ENCODE results near the gene NEIL3.

DNA sequence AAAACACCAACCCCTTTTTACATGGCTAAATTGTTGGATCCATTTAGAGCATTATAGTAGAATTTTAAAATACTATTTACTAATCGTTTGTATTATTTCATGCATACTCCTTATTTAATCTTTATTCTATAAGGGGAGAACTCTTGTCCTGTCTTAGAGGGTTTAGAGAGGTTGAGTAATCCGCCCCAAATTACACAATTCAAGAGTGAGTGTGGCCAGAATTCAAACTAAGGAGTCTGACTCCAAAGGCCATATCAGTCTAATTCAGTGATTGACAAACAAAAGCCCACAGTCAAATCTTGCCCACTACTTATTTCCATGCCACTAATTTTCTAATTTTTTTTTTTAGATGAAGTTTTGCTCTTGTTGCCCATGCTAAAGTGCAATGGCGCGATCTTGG lies 33.7 kb upstream of the NEIL3 start:
- no peak for TF ChIP-seq POLR2AphosphoS5 (IDR thresholded peaks at IDR 0.05; ENCODE audit: borderline replicate concordance, low read depth, low read length)
- TF ChIP-seq EZH2 (IDR thresholded peaks at IDR 0.05), result no peak

All from SK-N-MC (cell line).